GM18508 (cell line): ENCODE results near the gene KCTD7.
"Not testable (repeated sequence)": the region's sequence is repeated elsewhere in the genome, so short reads cannot be mapped to it uniquely, and the experiment has no call there.

Source experiments
- ATAC-seq: cut with Tn5 transposase; IDR thresholded peaks from one replicate; pipeline ENCODE4 v1.9.1; 2021; ENCODE audit warnings: moderate number of reproducible peaks; ENCODE audit not compliant: insufficient read depth, unreplicated experiment

The KCTD7 gene

GRCh38 chr7:66628361-66629221 lies at the start of gene KCTD7:
TSS of gene KCTD7 (plus strand) at chr7:66628881. CDS start at chr7:66629065, 184 bp downstream.
- peak; percentile 78 for ATAC-seq

- not testable (repeated sequence) for ATAC-seq
Observed at GRCh38 chr7:66580380-66580779, 48.3 kb upstream of the KCTD7 start.

- not testable (repeated sequence) for ATAC-seq
Observed at GRCh38 chr7:66582816-66583489, 45.7 kb upstream of the KCTD7 start.

- no peak for ATAC-seq
Observed at GRCh38 chr7:66583490-66584110, 45.1 kb upstream of the KCTD7 start.

- no peak for ATAC-seq
Observed at GRCh38 chr7:66586181-66586580, 42.5 kb upstream of the KCTD7 start.

GRCh38 chr7:66588226-66588625 lies 40.5 kb upstream of the KCTD7 start:
- ATAC-seq = not testable (repeated sequence)

GRCh38 chr7:66588856-66589570 lies 39.7 kb upstream of the KCTD7 start:
- not testable (repeated sequence) for ATAC-seq

GRCh38 chr7:66590302-66591057 lies 38.2 kb upstream of the KCTD7 start:
- not testable (repeated sequence) for ATAC-seq

GRCh38 chr7:66591058-66591798 lies 37.5 kb upstream of the KCTD7 start:
- not testable (repeated sequence) for ATAC-seq

- peak; percentile 94 for ATAC-seq
Observed at GRCh38 chr7:66591799-66592596, 36.7 kb upstream of the KCTD7 start.

- ATAC-seq = peak; percentile 6
Observed at GRCh38 chr7:66592597-66593146, 36.0 kb upstream of the KCTD7 start.

- not testable (repeated sequence) for ATAC-seq
Observed at GRCh38 chr7:66594082-66594481, 34.6 kb upstream of the KCTD7 start.

GRCh38 chr7:66597461-66597860 lies 31.2 kb upstream of the KCTD7 start:
- no peak for ATAC-seq

GRCh38 chr7:66602159-66602558 lies 26.5 kb upstream of the KCTD7 start:
- no peak for ATAC-seq

- no peak for ATAC-seq
Observed at GRCh38 chr7:66604198-66604597, 24.5 kb upstream of the KCTD7 start.

- not testable (repeated sequence) for ATAC-seq
Observed at GRCh38 chr7:66606540-66607291, 22.0 kb upstream of the KCTD7 start.

- no peak for ATAC-seq
Observed at GRCh38 chr7:66609176-66609575, 19.5 kb upstream of the KCTD7 start.
